MM.1S (cell line): ENCODE results near the gene ZNF787.

Source experiments
- DNase-seq: peaks from one replicate; pipeline ENCODE4 v3.0.0-alpha.2; 2015
- H2AFZ ChIP-seq: fragments of 300-600 bp; sonication (generic); 2 replicates; pipeline ENCODE4 v1.6.0; 2016; ENCODE audit warnings: antibody characterized with exemption, low read length
- H3F3A ChIP-seq: fragments of 300-600 bp; sonication (generic); 2 replicates; pipeline ENCODE4 v1.6.1; 2016; ENCODE audit warnings: mild to moderate bottlenecking, antibody characterized with exemption, low read length, moderate library complexity, mixed read lengths; ENCODE audit not compliant: insufficient read depth
- H3K27ac ChIP-seq: fragments of 300-600 bp; sonication (generic); 2 replicates; pipeline ENCODE4 v1.5.1; 2016; ENCODE audit warnings: mild to moderate bottlenecking, low read length
- H3K27me3 ChIP-seq: fragments of 300-600 bp; sonication (generic); replicated peaks from 2 replicates; pipeline ENCODE4 v1.6.0; 2016; ENCODE audit warnings: low read length; ENCODE audit not compliant: insufficient read depth
- H3K36me3 ChIP-seq: fragments of 300-600 bp; sonication (generic); replicated peaks from 2 replicates; pipeline ENCODE4 v1.6.1; 2016; ENCODE audit warnings: mild to moderate bottlenecking, low read length, mixed read lengths; ENCODE audit not compliant: insufficient read depth
- H3K4me1 ChIP-seq: fragments of 300-600 bp; sonication (generic); 2 replicates; pipeline ENCODE4 v1.6.1; 2016; ENCODE audit warnings: low read length, mixed read lengths
- H3K4me2 ChIP-seq: fragments of 300-600 bp; sonication (generic); 2 replicates; pipeline ENCODE4 v1.6.0; 2016; ENCODE audit warnings: low read depth, low read length
- H3K4me3 ChIP-seq: fragments of 300-600 bp; sonication (generic); 2 replicates; pipeline ENCODE4 v1.5.1; 2016; ENCODE audit warnings: low read length, mixed read lengths
- H3K79me2 ChIP-seq: fragments of 300-600 bp; sonication (generic); 2 replicates; pipeline ENCODE4 v1.6.1; 2016; ENCODE audit warnings: mixed run types, low read length, mixed read lengths
- H3K9ac ChIP-seq: fragments of 300-600 bp; sonication (generic); 2 replicates; pipeline ENCODE4 v1.6.1; 2016; ENCODE audit warnings: low read length, mixed read lengths
- H3K9me2 ChIP-seq: fragments of 300-600 bp; sonication (generic); replicated peaks from 2 replicates; pipeline ENCODE4 v1.6.1; 2016; ENCODE audit warnings: mild to moderate bottlenecking, low read length, mixed read lengths; ENCODE audit not compliant: insufficient read depth
- H3K9me3 ChIP-seq: fragments of 300-600 bp; sonication (generic); replicated peaks from 2 replicates; pipeline ENCODE4 v1.6.1; 2016; ENCODE audit warnings: mild to moderate bottlenecking, low read length, mixed read lengths; ENCODE audit not compliant: insufficient read depth
- H4K20me1 ChIP-seq: fragments of 300-600 bp; sonication (generic); 2 replicates; pipeline ENCODE4 v1.6.1; 2016; ENCODE audit warnings: mild to moderate bottlenecking, low read length, moderate library complexity, mixed read lengths; ENCODE audit not compliant: insufficient read depth
- EZH2 ChIP-seq: fragments of 300-600 bp; sonication (generic); optimal IDR thresholded peaks from 2 replicates; pipeline ENCODE3; 2017; ENCODE audit warnings: low read depth, mild to moderate bottlenecking, antibody characterized with exemption, low read length, mixed read lengths
- EZH2phosphoT487 ChIP-seq: fragments of 300-600 bp; sonication (generic); IDR thresholded peaks from 2 replicates; pipeline ENCODE4 v1.6.1; 2018; ENCODE audit warnings: antibody characterized with exemption, low read length
- TF ChIP-seq, protein P1 (sequence below): fragments of 300-600 bp; sonication (generic); IDR thresholded peaks from 2 replicates; pipeline ENCODE4 v1.5.1; 2016; ENCODE audit warnings: antibody characterized with exemption, low read length, mixed read lengths

Gene ZNF787

DNA sequence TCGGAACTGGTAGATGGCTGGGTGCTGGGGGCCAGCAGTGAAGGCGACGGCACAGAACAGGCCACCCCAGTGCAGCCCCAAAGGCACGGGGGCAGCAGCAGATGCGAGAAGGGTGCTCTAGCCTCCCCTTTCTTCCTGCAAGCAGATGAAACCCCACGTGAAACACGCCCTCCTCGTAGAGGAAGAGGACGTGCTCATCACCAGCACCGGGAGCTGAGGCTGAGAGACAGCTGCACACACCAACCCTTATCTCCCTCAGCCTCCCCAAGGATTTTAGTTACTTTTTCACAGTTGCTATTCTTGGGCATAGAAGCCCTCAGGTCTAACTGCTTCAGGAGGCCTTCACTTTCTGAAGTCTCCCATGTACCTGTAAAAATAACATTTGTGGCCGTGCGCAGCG is 11.9 kb downstream of the ZNF787 start:
- peaks cover 99% of the 10 kb centered on the region for H3K79me2 ChIP-seq
- TF ChIP-seq, protein P1, sequence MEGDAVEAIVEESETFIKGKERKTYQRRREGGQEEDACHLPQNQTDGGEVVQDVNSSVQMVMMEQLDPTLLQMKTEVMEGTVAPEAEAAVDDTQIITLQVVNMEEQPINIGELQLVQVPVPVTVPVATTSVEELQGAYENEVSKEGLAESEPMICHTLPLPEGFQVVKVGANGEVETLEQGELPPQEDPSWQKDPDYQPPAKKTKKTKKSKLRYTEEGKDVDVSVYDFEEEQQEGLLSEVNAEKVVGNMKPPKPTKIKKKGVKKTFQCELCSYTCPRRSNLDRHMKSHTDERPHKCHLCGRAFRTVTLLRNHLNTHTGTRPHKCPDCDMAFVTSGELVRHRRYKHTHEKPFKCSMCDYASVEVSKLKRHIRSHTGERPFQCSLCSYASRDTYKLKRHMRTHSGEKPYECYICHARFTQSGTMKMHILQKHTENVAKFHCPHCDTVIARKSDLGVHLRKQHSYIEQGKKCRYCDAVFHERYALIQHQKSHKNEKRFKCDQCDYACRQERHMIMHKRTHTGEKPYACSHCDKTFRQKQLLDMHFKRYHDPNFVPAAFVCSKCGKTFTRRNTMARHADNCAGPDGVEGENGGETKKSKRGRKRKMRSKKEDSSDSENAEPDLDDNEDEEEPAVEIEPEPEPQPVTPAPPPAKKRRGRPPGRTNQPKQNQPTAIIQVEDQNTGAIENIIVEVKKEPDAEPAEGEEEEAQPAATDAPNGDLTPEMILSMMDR: no peak
- TF ChIP-seq EZH2phosphoT487 (no peak), EZH2 (no peak)
- no peak overlapping the region for H3K27ac ChIP-seq
- H3K4me3 ChIP-seq: no peak overlapping the region
- H3K4me2 ChIP-seq: no peak overlapping the region
- no peaks in the 10 kb centered on the region for H3K27me3 ChIP-seq
- no peak for DNase-seq
- no peaks in the 10 kb centered on the region for H3K9me2 ChIP-seq
- no peak overlapping the region for H3K9ac ChIP-seq
- no peaks in the 10 kb centered on the region for H3F3A ChIP-seq
- H4K20me1 ChIP-seq: peaks cover 10% of the 10 kb centered on the region; the same call in 1 of the 2 replicates
- no peaks in the 10 kb centered on the region for H3K36me3 ChIP-seq
- no peak overlapping the region for H2AFZ ChIP-seq
- H3K9me3 ChIP-seq: no peaks in the 10 kb centered on the region
- no peaks in the 10 kb centered on the region for H3K4me1 ChIP-seq

- Histone ChIP-seq H3K4me3 (no peak overlapping the region), H3K9me2 (no peaks in the 10 kb centered on the region), H4K20me1 (peaks cover 10% of the 10 kb centered on the region; the same call in 1 of the 2 replicates), H3K9ac (no peak overlapping the region), H3K27me3 (no peaks in the 10 kb centered on the region), H3K27ac (no peak overlapping the region), H3K4me1 (no peaks in the 10 kb centered on the region), H3K36me3 (no peaks in the 10 kb centered on the region), H3K79me2 (peaks cover 93% of the 10 kb centered on the region), H3K9me3 (no peaks in the 10 kb centered on the region), H3F3A (no peaks in the 10 kb centered on the region), H2AFZ (no peak overlapping the region), H3K4me2 (no peak overlapping the region)
- no peak for DNase-seq
- TF ChIP-seq, protein P1: no peak
Measured at GRCh38 chr19:56108447-56109195, 12.5 kb downstream of the ZNF787 start.

GRCh38 chr19:56107626-56108351 is 13.3 kb downstream of the ZNF787 start:
- Histone ChIP-seq H3K4me2 (no peak overlapping the region), H3K79me2 (peaks cover 93% of the 10 kb centered on the region), H4K20me1 (peaks cover 6% of the 10 kb centered on the region; the same call in 1 of the 2 replicates), H3K27ac (no peak overlapping the region), H3F3A (no peaks in the 10 kb centered on the region), H3K9ac (no peak overlapping the region), H3K27me3 (no peaks in the 10 kb centered on the region), H3K9me3 (no peaks in the 10 kb centered on the region), H2AFZ (no peak overlapping the region), H3K4me3 (no peak overlapping the region), H3K4me1 (no peaks in the 10 kb centered on the region), H3K36me3 (no peaks in the 10 kb centered on the region), H3K9me2 (no peaks in the 10 kb centered on the region)
- no peak for DNase-seq
- no peak for TF ChIP-seq EZH2
- TF ChIP-seq, protein P1: no peak
- TF ChIP-seq EZH2phosphoT487: no peak
